HepG2 (cell line): Measurements from ENCODE around the gene GLS2. TPM values are rescaled to one million over a fixed set of nuclear protein-coding genes. Genes with fewer than 3 reads are reported as not detected.
A peak's percentile ranks its signal among the peaks of the same experiment; 100 is the strongest.

ENCODE experiments used
- ATF3 ChIP-seq: sonication (generic); formaldehyde crosslinking; IDR thresholded peaks from 2 replicates; pipeline ENCODE4 v1.4.0; 2020; ENCODE audit warnings: missing genetic modification reagents
- FOXO1 ChIP-seq: sonication (generic); formaldehyde crosslinking; IDR thresholded peaks from 2 replicates; pipeline ENCODE4 v1.4.0; 2020; ENCODE audit warnings: missing genetic modification reagents
- HES4 ChIP-seq: sonication (generic); formaldehyde crosslinking; IDR thresholded peaks from 2 replicates; pipeline ENCODE4 v1.9.0; 2021; ENCODE audit warnings: mild to moderate bottlenecking, missing genetic modification reagents, borderline replicate concordance
- HMGXB3 ChIP-seq: sonication (generic); formaldehyde crosslinking; IDR thresholded peaks from 2 replicates; pipeline ENCODE4 v1.4.0; 2020; ENCODE audit warnings: missing genetic modification reagents, borderline replicate concordance
- KLF16 ChIP-seq, 2 experiments: sonication (generic) in 1 of 2; formaldehyde crosslinking in 1 of 2; IDR thresholded peaks; 2 replicates each; pipeline versions ENCODE4 v1.6.1 to v1.8.0; 2016 to 2023; ENCODE audit warnings: missing genetic modification reagents in 2 of 2, missing compliant biosample characterization in 1 of 2
- MATR3 ChIP-seq: sonication (generic); formaldehyde crosslinking; IDR thresholded peaks from 2 replicates; pipeline ENCODE4 v1.4.0; 2020; ENCODE audit warnings: missing genetic modification reagents
- MYPOP ChIP-seq: sonication (generic); formaldehyde crosslinking; IDR thresholded peaks from 2 replicates; pipeline ENCODE4 v1.8.1; 2023; ENCODE audit warnings: mild to moderate bottlenecking, moderate library complexity, missing genetic modification reagents
- NFIB ChIP-seq: sonication (generic); formaldehyde crosslinking; IDR thresholded peaks from 2 replicates; pipeline ENCODE4 v1.9.0; 2021; ENCODE audit warnings: missing genetic modification reagents, mild to moderate bottlenecking, borderline replicate concordance
- PLSCR1 ChIP-seq: sonication (generic); formaldehyde crosslinking; IDR thresholded peaks from 2 replicates; pipeline ENCODE4 v1.5.0; 2020; ENCODE audit warnings: missing genetic modification reagents, mild to moderate bottlenecking, borderline replicate concordance
- POGZ ChIP-seq: sonication (generic); formaldehyde crosslinking; IDR thresholded peaks from 2 replicates; pipeline ENCODE4 v1.4.0; 2020; ENCODE audit warnings: mild to moderate bottlenecking, missing genetic modification reagents
- SMC3 ChIP-seq: IDR thresholded peaks from 2 replicates; pipeline ENCODE4 v1.6.1; 2011; ENCODE audit warnings: low read length, improper control_type of control experiment
- SRY ChIP-seq: sonication (generic); formaldehyde crosslinking; IDR thresholded peaks from 2 replicates; pipeline ENCODE4 v1.8.0; 2022; ENCODE audit warnings: mild to moderate bottlenecking, missing genetic modification reagents
- TMF1 ChIP-seq: sonication (generic); formaldehyde crosslinking; IDR thresholded peaks from 2 replicates; pipeline ENCODE4 v1.8.1; 2022; ENCODE audit warnings: low read depth, missing genetic modification reagents
- TRIM22 ChIP-seq: fragments of 450-650 bp; IDR thresholded peaks from 2 replicates; pipeline ENCODE4 v1.6.1; 2017
- XRCC5 ChIP-seq: fragments of 200-400 bp; formaldehyde crosslinking; optimal IDR thresholded peaks from 2 replicates; pipeline ENCODE3; 2017; ENCODE audit warnings: mild to moderate bottlenecking, low read length
- ZBTB38 ChIP-seq: sonication (generic); formaldehyde crosslinking; IDR thresholded peaks from 2 replicates; pipeline ENCODE4 v1.5.1; 2020; ENCODE audit warnings: mild to moderate bottlenecking, missing genetic modification reagents
- ZFYVE20 ChIP-seq: sonication (generic); formaldehyde crosslinking; IDR thresholded peaks from 2 replicates; pipeline ENCODE4 v1.8.0; 2023; ENCODE audit warnings: low read depth, mild to moderate bottlenecking, moderate library complexity, missing genetic modification reagents, borderline replicate concordance
- ZNF556 ChIP-seq: sonication (generic); formaldehyde crosslinking; IDR thresholded peaks from 2 replicates; pipeline ENCODE4 v1.4.0; 2020; ENCODE audit warnings: mild to moderate bottlenecking, missing genetic modification reagents, borderline replicate concordance
- ZNF674 ChIP-seq: sonication (generic); formaldehyde crosslinking; IDR thresholded peaks from 2 replicates; pipeline ENCODE4 v1.5.0; 2020; ENCODE audit warnings: low read depth, mild to moderate bottlenecking, missing genetic modification reagents
- ZNF772 ChIP-seq: sonication (generic); formaldehyde crosslinking; IDR thresholded peaks from 2 replicates; pipeline ENCODE4 v1.5.0; 2020; ENCODE audit warnings: mild to moderate bottlenecking, missing genetic modification reagents
- ZNF780A ChIP-seq: sonication (generic); formaldehyde crosslinking; IDR thresholded peaks from 2 replicates; pipeline ENCODE4 v1.8.0; 2022; ENCODE audit warnings: mild to moderate bottlenecking, missing genetic modification reagents, moderate library complexity
- ZNF788 ChIP-seq: sonication (generic); formaldehyde crosslinking; IDR thresholded peaks from 2 replicates; pipeline ENCODE4 v1.5.0; 2020; ENCODE audit warnings: mild to moderate bottlenecking, missing genetic modification reagents, borderline replicate concordance
- polyA plus RNA-seq, 8 experiments: library from polyadenylated mRNA; depleted of rRNA in 3 of 8; stranded (reverse) in 7 of 8; unstranded in 1 of 8; fragments of >200 nt; fragmentation: Illumina TruSeq in 4 of 8; extraction: Trizol in 4 of 8; gene quantifications; 2 replicates each; pipeline versions ENCODE4 v1.2.1 to v1.2.3, GENCODE V29; 2011 to 2016; ENCODE audit warnings: low read depth in 4 of 8, missing spikeins in 1 of 8, mixed read lengths in 1 of 8; ENCODE audit not compliant: insufficient read depth in 1 of 8
- total RNA-seq, 5 experiments: library from RNA; depleted of rRNA; stranded (reverse); fragments of >200 nt; fragmentation: Illumina TruSeq; extraction: Trizol; gene quantifications; 2 replicates each; pipeline ENCODE4 v1.2.3, GENCODE V29; 2016; ENCODE audit warnings: low read depth in 1 of 5

GLS2 gene
- total and polyA plus RNA-seq, 2 of the 13 experiments (the other 11 are each of a cell fraction or from before 2014, with no cell fraction given) = 8.6 to 12.2 TPM

GRCh38 chr12:56448860-56449621 lies 38.9 kb downstream of the GLS2 start, which contains the start of gene TIMELESS (continued):
- TF ChIP-seq HMGXB3 (CRISPR knock-in tag) (0 out of 2 replicates have a peak, but pooled peaks have one; percentile 47), ZNF780A (CRISPR knock-in tag) (no peak), KLF16 (CRISPR knock-in tag; IDR thresholded peaks at IDR 0.05) (0 out of 4 replicates have a peak, but pooled peaks of 1 of the 2 experiments have one; percentile 65), XRCC5 (peak; percentile 71), TRIM22 (no peak), SRY (CRISPR knock-in tag) (no peak), SMC3 (no peak), ZNF674 (CRISPR knock-in tag) (no peak), ZFYVE20 (CRISPR knock-in tag) (no peak), MATR3 (CRISPR knock-in tag) (no peak), ZNF556 (CRISPR knock-in tag) (no peak), ATF3 (CRISPR knock-in tag) (peak; percentile 12; the same call in 1 of the 2 replicates), ZNF772 (CRISPR knock-in tag) (peak; percentile 96), MYPOP (CRISPR knock-in tag) (peak; percentile 91), NFIB (CRISPR knock-in tag) (no peak), ZBTB38 (peak; percentile 71; the same call in 1 of the 2 replicates), ZNF788 (peak; percentile 71; the same call in 1 of the 2 replicates), TMF1 (CRISPR knock-in tag) (peak; percentile 91), POGZ (CRISPR knock-in tag) (peak; percentile 78), FOXO1 (CRISPR knock-in tag) (peak; percentile 39; the same call in 1 of the 2 replicates), HES4 (CRISPR knock-in tag) (peak; percentile 86), PLSCR1 (no peak)
